Heart left ventricle (tissue), 16 donors: ENCODE data around the gene KCNH1. TPM values are rescaled to one million over a fixed set of nuclear protein-coding genes. Genes with fewer than 3 reads are reported as not detected.

ENCODE experiments used
- ATAC-seq, 4 donors: fragments of 200-7000 bp; cut with Tn5 transposase; one replicate each; pipeline ENCODE4 v1.9.1; 2020 to 2022; ENCODE audit warnings: moderate library complexity in 4 of 4, mild to moderate bottlenecking in 3 of 4, moderate number of reproducible peaks in 1 of 4
- DNase-seq, 5 donors: peaks; one replicate each; pipeline ENCODE4 v3.0.0-alpha.2; 2020
- H3K27ac ChIP-seq, 12 donors: fragments of 200-600 bp; sonication (generic) in 4 of 12; one replicate each; pipeline versions ENCODE4 v1.5.0 to v1.8.0; 2016 to 2022; ENCODE audit warnings: mild to moderate bottlenecking in 2 of 12
- H3K27me3 ChIP-seq, 9 donors: fragments of 200-600 bp; sonication (generic) in 2 of 9; one replicate each; pipeline versions ENCODE4 v1.5.1 to v1.8.0; 2016 to 2022; ENCODE audit warnings: mild to moderate bottlenecking in 3 of 9
- H3K36me3 ChIP-seq, 9 donors: fragments of 200-600 bp; sonication (generic) in 2 of 9; one replicate each; pipeline versions ENCODE4 v1.5.0 to v1.8.0; 2018 to 2022; ENCODE audit warnings: mild to moderate bottlenecking in 2 of 9
- H3K4me1 ChIP-seq, 12 donors: fragments of 200-600 bp; sonication (generic) in 4 of 12; one replicate each; pipeline versions ENCODE4 v1.5.0 to v1.8.0; 2016 to 2022; ENCODE audit warnings: mild to moderate bottlenecking in 3 of 12
- H3K4me3 ChIP-seq, 12 donors: fragments of 200-600 bp; sonication (generic) in 4 of 12; one replicate each; pipeline versions ENCODE4 v1.5.0 to v1.8.0; 2017 to 2022; ENCODE audit warnings: mild to moderate bottlenecking in 9 of 12, moderate library complexity in 4 of 12
- H3K9me3 ChIP-seq, 12 donors: fragments of 200-600 bp; sonication (generic) in 4 of 12; one replicate each; pipeline versions ENCODE4 v1.5.0 to v1.8.0; 2016 to 2022; ENCODE audit warnings: mild to moderate bottlenecking in 1 of 12
- POLR2A ChIP-seq, 2 donors: fragments of 450-650 bp; IDR thresholded peaks; one replicate each; pipeline ENCODE4 v1.6.1; 2017; ENCODE audit warnings: antibody characterized with exemption in 2 of 2, mild to moderate bottlenecking in 2 of 2, moderate library complexity in 2 of 2
- WGBS, 4 donors: extraction: QIAGEN DNeasy Blood & Tissue Kit in 2 of 4; methylation state at CpG; one replicate each; pipeline versions ENCODE4 v1.1.5 to v1.1.7; 2013 to 2018; 5-methylcytosine and 5-hydroxymethylcytosine counted together
- intact Hi-C, 10 donors: fragments of 100-400 bp; cut with DNase I; formaldehyde crosslinking; loops; one replicate each; pipeline versions ENCODE4 v1.11.1 to v1.14.2; 2022
- polyA plus RNA-seq, 2 donors: library from polyadenylated mRNA; stranded (reverse); fragments of 200-250 nt; gene quantifications; one replicate each; pipeline ENCODE4 v1.2.3, GENCODE V29; 2013
- total RNA-seq, 9 donors: library from RNA; depleted of rRNA in 2 of 9; stranded (reverse); fragments of >200 nt in 2 of 9; fragmentation: NEBNext Ultra II Directional in 3 of 9; extraction: Animal tissue kit (Norgen Biotek cat#: 25700) in 3 of 9; gene quantifications; one replicate each; pipeline versions ENCODE4 v1.1.0 to v1.2.4, GENCODE V29; 2016 to 2023
- TF ChIP-seq, protein P1 (sequence below), 12 donors: fragments of 200-600 bp; sonication (generic) in 4 of 12; IDR thresholded peaks; one replicate each; pipeline versions ENCODE4 v1.5.0 to v1.8.0; 2018 to 2022; ENCODE audit warnings: antibody characterized with exemption in 12 of 12, mild to moderate bottlenecking in 5 of 12
- donor health status: ischemic (EF 13 %, LVEDD 7.1; RV severe dilation, severe dysfunction).
- donor health status: healthy with polysubstance abuse.
- donor health status: DM: no; HTN: yes; CAD: no.
- donor health status: DM: no; HTN: no; CAD: no.
- donor health status: ischemic (EF 25% LVEDD 6.9; RV normal size, moderate dysfunction).
- donor health status: ischemic (EF 25% LVEDD 5.7; RV mildly dilated, moderate dysfunction).
- donor health status: healthy.
- donor health status: DM: yes; HTN: yes; CAD: no.
- donor health status: ischemic (EF 35%, LVEDD 5.7; RV mildly dilated, moderate dysfunction).
- donor health status: nonischemic (EF 11% LVEDD 7.7; RV severe dilation, severe dysfunction).
- donor health status: DM: yes; HTN: yes; CAD: no.
- donor health status: PGD.
- donor health status: ischemic (EF 29% LVEDD 5.4; RV normal size, mild dysfunction).
- donor health status: nonischemic (EF 23%, LVEDD 6.1; RV moderate dilation, normal function).

The KCNH1 gene
- total and polyA plus RNA-seq, 11 donors = 0.03 TPM; not detected in 10

- Histone ChIP-seq H3K4me1 (no peaks in the 10 kb centered on the region), H3K4me3 (no peak overlapping the region), H3K27me3 (no peaks in the 10 kb centered on the region), H3K36me3 (no peaks in the 10 kb centered on the region), H3K9me3 (no peaks in the 10 kb centered on the region), H3K27ac (no peak overlapping the region)
- no peak for TF ChIP-seq POLR2A (IDR thresholded peaks at IDR 0.05)
- TF ChIP-seq, protein P1, sequence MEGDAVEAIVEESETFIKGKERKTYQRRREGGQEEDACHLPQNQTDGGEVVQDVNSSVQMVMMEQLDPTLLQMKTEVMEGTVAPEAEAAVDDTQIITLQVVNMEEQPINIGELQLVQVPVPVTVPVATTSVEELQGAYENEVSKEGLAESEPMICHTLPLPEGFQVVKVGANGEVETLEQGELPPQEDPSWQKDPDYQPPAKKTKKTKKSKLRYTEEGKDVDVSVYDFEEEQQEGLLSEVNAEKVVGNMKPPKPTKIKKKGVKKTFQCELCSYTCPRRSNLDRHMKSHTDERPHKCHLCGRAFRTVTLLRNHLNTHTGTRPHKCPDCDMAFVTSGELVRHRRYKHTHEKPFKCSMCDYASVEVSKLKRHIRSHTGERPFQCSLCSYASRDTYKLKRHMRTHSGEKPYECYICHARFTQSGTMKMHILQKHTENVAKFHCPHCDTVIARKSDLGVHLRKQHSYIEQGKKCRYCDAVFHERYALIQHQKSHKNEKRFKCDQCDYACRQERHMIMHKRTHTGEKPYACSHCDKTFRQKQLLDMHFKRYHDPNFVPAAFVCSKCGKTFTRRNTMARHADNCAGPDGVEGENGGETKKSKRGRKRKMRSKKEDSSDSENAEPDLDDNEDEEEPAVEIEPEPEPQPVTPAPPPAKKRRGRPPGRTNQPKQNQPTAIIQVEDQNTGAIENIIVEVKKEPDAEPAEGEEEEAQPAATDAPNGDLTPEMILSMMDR (IDR thresholded peaks at IDR 0.05) = no peak
- 79 to 91% (median 83%) methylated on average over 7 of the region's 7 CpGs for WGBS, 4 donors
- DNase-seq (no peak), ATAC-seq (no peak)
- intact Hi-C loops = no loop called here
Observed at GRCh38 chr1:210654176-210654981, 479.6 kb downstream of the KCNH1 start.

- intact Hi-C loops = no loop called here
- Histone ChIP-seq H3K9me3 (no peaks in the 10 kb centered on the region), H3K4me1 (no peaks in the 10 kb centered on the region), H3K27me3 (no peaks in the 10 kb centered on the region), H3K4me3 (no peak overlapping the region), H3K36me3 (no peaks in the 10 kb centered on the region), H3K27ac (no peak overlapping the region)
- no peak for DNase-seq
- 46 to 67% (median 58%) methylated on average over 6 of the region's 6 CpGs for WGBS, 4 donors
- ATAC-seq = peak in 3 of 4 donors; percentile 43 to 73 (median 60)
- no peak for TF ChIP-seq POLR2A (IDR thresholded peaks at IDR 0.05)
- TF ChIP-seq, protein P1 (IDR thresholded peaks at IDR 0.05) = no peak
Observed at GRCh38 chr1:210653771-210654170, 480.2 kb downstream of the KCNH1 start.

DNA sequence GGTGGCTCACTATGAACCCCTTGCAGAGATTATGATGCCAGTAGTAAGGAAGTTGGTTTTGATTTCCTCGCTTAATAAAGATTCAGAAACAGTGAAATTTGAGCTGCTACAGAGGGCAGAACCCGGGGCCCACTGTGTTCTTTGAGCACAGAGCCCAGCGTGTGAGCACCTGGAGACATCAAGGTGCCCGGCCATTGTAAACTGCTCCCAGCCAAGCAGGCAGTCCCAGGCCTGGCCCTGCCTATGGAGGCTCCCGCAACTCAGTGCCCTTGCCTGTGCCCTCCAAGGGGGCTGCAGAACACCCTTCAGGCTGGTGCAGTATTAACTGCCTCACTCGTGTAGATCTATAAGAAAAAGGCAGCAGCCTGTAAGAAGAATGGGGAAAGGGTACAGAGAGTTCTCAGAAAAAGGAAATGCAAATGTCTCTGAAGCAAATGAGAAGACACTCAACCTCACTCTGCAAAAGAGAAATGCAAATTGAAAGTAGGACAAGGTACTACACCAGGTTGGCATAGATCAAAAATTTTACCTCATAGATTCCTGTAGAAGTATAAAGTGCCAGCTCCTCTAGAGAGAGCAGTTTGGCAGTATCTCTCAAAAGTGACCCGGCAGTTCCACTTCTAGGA lies 481.5 kb downstream of the KCNH1 start:
- H3K9me3 ChIP-seq = no peaks in the 10 kb centered on the region
- no peak overlapping the region for H3K4me3 ChIP-seq
- no peaks in the 10 kb centered on the region for H3K36me3 ChIP-seq
- H3K27ac ChIP-seq = no peak overlapping the region
- intact Hi-C loops = no loop called here
- no peaks in the 10 kb centered on the region for H3K27me3 ChIP-seq
- H3K4me1 ChIP-seq = no peaks in the 10 kb centered on the region
- ATAC-seq = no peak
- TF ChIP-seq POLR2A (IDR thresholded peaks at IDR 0.05) = no peak
- TF ChIP-seq, protein P1 (IDR thresholded peaks at IDR 0.05) = no peak
- 88 to 92% (median 91%) methylated on average over 7 of the region's 7 CpGs for WGBS, 4 donors
- no peak for DNase-seq

DNA sequence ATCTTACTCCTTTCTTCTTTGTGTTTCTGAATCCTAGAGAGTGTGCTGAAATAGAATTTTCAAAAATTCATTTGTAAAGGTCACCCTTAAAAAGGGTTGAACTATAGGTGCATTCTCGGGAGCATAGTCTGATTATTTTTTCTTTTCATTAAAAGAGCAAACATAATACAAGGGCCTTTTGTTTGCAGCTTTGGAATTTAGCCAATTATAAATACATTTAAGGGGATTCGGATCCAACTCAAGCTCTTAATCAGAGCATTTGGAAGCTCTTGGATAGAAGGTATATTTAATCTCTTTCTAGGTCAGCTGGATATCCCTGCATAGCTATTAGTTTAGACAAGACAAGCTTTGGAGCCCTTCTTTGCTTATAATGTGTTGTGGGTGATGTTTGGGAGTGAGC lies 483.5 kb downstream of the KCNH1 start:
- no peak for ATAC-seq
- WGBS, 4 donors = 61 to 76% (median 69%) methylated on average over 2 of the region's 2 CpGs
- H3K27me3 ChIP-seq = no peaks in the 10 kb centered on the region

More for the DNA sequence above, 483.5 kb downstream of the KCNH1 start:
- Histone ChIP-seq H3K4me3 (no peak overlapping the region), H3K27ac (no peak overlapping the region), H3K4me1 (peaks cover 0 to 9% (median 2%) of the 10 kb centered on the region in 12 donors), H3K9me3 (no peaks in the 10 kb centered on the region), H3K36me3 (no peaks in the 10 kb centered on the region)
- TF ChIP-seq POLR2A (IDR thresholded peaks at IDR 0.05) = no peak
- TF ChIP-seq, protein P1 (IDR thresholded peaks at IDR 0.05) = no peak
- DNase-seq = no peak
- intact Hi-C loops = no loop called here
